IPS DF 6.9 (cell line): Measurements from ENCODE around the gene TNS3.

Experiments used
- DNase-seq: peaks from one replicate; pipeline ENCODE4 v3.0.0-alpha.2; 2013; ENCODE audit warnings: low read depth, low spot score
- H3K27ac ChIP-seq: one replicate; pipeline ENCODE4 v1.5.1; 2013; ENCODE audit warnings: low read length, control low read depth
- H3K27me3 ChIP-seq: 2 replicates; pipeline ENCODE4 v1.6.1; 2013; ENCODE audit warnings: mild to moderate bottlenecking, low read length; ENCODE audit not compliant: control insufficient read depth, insufficient read depth
- H3K36me3 ChIP-seq: 2 replicates; pipeline ENCODE4 v1.6.1; 2013; ENCODE audit warnings: low read length; ENCODE audit not compliant: control insufficient read depth, insufficient read depth
- H3K4me1 ChIP-seq: 2 replicates; pipeline ENCODE4 v1.6.1; 2013; ENCODE audit warnings: low read length; ENCODE audit not compliant: control insufficient read depth, insufficient read depth
- H3K4me3 ChIP-seq: 2 replicates; pipeline ENCODE4 v1.5.1; 2013; ENCODE audit warnings: mild to moderate bottlenecking, low read length
- H3K9me3 ChIP-seq: 2 replicates; pipeline ENCODE4 v1.6.1; 2013; ENCODE audit warnings: low read length, inconsistent platforms; ENCODE audit not compliant: control insufficient read depth, insufficient read depth
- WGBS: extraction: QIAGEN DNeasy Blood & Tissue Kit; methylation state at CpG from one replicate; pipeline ENCODE4 v1.1.7; 2013; ENCODE audit warnings: mixed read lengths, missing lambda C conversion rate; ENCODE audit not compliant: insufficient read length, insufficient coverage; 5-methylcytosine and 5-hydroxymethylcytosine counted together

TNS3 gene

GRCh38 chr7:47313564-47313963 lies 268.3 kb downstream of the TNS3 start:
- no peaks in the 10 kb centered on the region for H3K27me3 ChIP-seq
- peaks cover 1% of the 10 kb centered on the region; the same call in 1 of the 2 replicates for H3K4me1 ChIP-seq
- H3K36me3 ChIP-seq: no peaks in the 10 kb centered on the region
- DNase-seq: no peak
- H3K27ac ChIP-seq: no peak overlapping the region
- H3K4me3 ChIP-seq: no peak overlapping the region
- WGBS: no CpG with 5 or more reads among the region's 4 CpGs
- no peaks in the 10 kb centered on the region for H3K9me3 ChIP-seq

GRCh38 chr7:47311891-47312290 lies 270.0 kb downstream of the TNS3 start:
- H3K4me3 ChIP-seq: no peak overlapping the region
- DNase-seq: no peak
- no peaks in the 10 kb centered on the region for H3K36me3 ChIP-seq
- H3K27me3 ChIP-seq: no peaks in the 10 kb centered on the region
- no peaks in the 10 kb centered on the region for H3K9me3 ChIP-seq
- H3K27ac ChIP-seq: no peak overlapping the region
- WGBS: no CpG with 5 or more reads among the region's 4 CpGs
- peaks cover 1% of the 10 kb centered on the region; the same call in 1 of the 2 replicates for H3K4me1 ChIP-seq

- no peak overlapping the region for H3K4me3 ChIP-seq
- no peak for DNase-seq
Observed at GRCh38 chr7:47310020-47310419, 271.9 kb downstream of the TNS3 start.

GRCh38 chr7:47308808-47309207 lies 273.1 kb downstream of the TNS3 start:
- no CpG with 5 or more reads among the region's 6 CpGs for WGBS
- no peak overlapping the region for H3K27ac ChIP-seq
- no peak overlapping the region for H3K4me3 ChIP-seq
- H3K4me1 ChIP-seq: no peaks in the 10 kb centered on the region
- DNase-seq: no peak
- no peaks in the 10 kb centered on the region for H3K27me3 ChIP-seq
- H3K36me3 ChIP-seq: no peaks in the 10 kb centered on the region
- no peaks in the 10 kb centered on the region for H3K9me3 ChIP-seq

More at GRCh38 chr7:47310020-47310419, 271.9 kb downstream of the TNS3 start:
- no CpG with 5 or more reads among the region's 2 CpGs for WGBS
- H3K36me3 ChIP-seq: no peaks in the 10 kb centered on the region
- no peak overlapping the region for H3K27ac ChIP-seq
- H3K4me1 ChIP-seq: peaks cover under 1% of the 10 kb centered on the region; the same call in 1 of the 2 replicates
- no peaks in the 10 kb centered on the region for H3K9me3 ChIP-seq
- H3K27me3 ChIP-seq: no peaks in the 10 kb centered on the region

GRCh38 chr7:47307311-47307710 lies 274.6 kb downstream of the TNS3 start:
- no peaks in the 10 kb centered on the region for H3K9me3 ChIP-seq
- H3K27me3 ChIP-seq: no peaks in the 10 kb centered on the region
- H3K4me1 ChIP-seq: no peaks in the 10 kb centered on the region
- H3K4me3 ChIP-seq: no peak overlapping the region
- no CpG with 5 or more reads among the region's 3 CpGs for WGBS
- H3K36me3 ChIP-seq: no peaks in the 10 kb centered on the region
- DNase-seq: no peak
- H3K27ac ChIP-seq: no peak overlapping the region

- Histone ChIP-seq H3K9me3 (no peaks in the 10 kb centered on the region), H3K27me3 (no peaks in the 10 kb centered on the region), H3K36me3 (no peaks in the 10 kb centered on the region)
Observed at GRCh38 chr7:47304727-47305719, 276.9 kb downstream of the TNS3 start.

GRCh38 chr7:47303695-47304453 lies 278.0 kb downstream of the TNS3 start:
- no CpG with 5 or more reads among the region's 22 CpGs for WGBS
- H3K9me3 ChIP-seq: no peaks in the 10 kb centered on the region
- 0 out of 2 replicates have a peak, but pooled peaks cover 3% of the 10 kb centered on the region for H3K36me3 ChIP-seq
- no peak overlapping the region for H3K27ac ChIP-seq
- no peak overlapping the region for H3K4me3 ChIP-seq
- DNase-seq: no peak
- H3K27me3 ChIP-seq: no peaks in the 10 kb centered on the region
- H3K4me1 ChIP-seq: no peaks in the 10 kb centered on the region

More at GRCh38 chr7:47304727-47305719, 276.9 kb downstream of the TNS3 start:
- Histone ChIP-seq H3K27ac (no peak overlapping the region), H3K4me1 (no peaks in the 10 kb centered on the region), H3K4me3 (no peak overlapping the region)
- DNase-seq: no peak
- WGBS: no CpG with 5 or more reads among the region's 27 CpGs

GRCh38 chr7:47303014-47303694 lies 278.8 kb downstream of the TNS3 start:
- Histone ChIP-seq H3K27ac (no peak overlapping the region), H3K36me3 (0 out of 2 replicates have a peak, but pooled peaks cover 3% of the 10 kb centered on the region), H3K27me3 (no peaks in the 10 kb centered on the region), H3K4me3 (no peak overlapping the region), H3K4me1 (no peaks in the 10 kb centered on the region), H3K9me3 (no peaks in the 10 kb centered on the region)
- no peak for DNase-seq
- no CpG with 5 or more reads among the region's 30 CpGs for WGBS

- Histone ChIP-seq H3K4me3 (no peak overlapping the region), H3K9me3 (no peaks in the 10 kb centered on the region), H3K27me3 (no peaks in the 10 kb centered on the region), H3K36me3 (0 out of 2 replicates have a peak, but pooled peaks cover 3% of the 10 kb centered on the region), H3K27ac (no peak overlapping the region), H3K4me1 (no peaks in the 10 kb centered on the region)
- WGBS: no CpG with 5 or more reads among the region's 3 CpGs
- no peak for DNase-seq
Observed at GRCh38 chr7:47302560-47302959, 279.4 kb downstream of the TNS3 start.
